G401.6 (cell line): ENCODE data around the gene SCAF4.
"Not testable (repeated sequence)": the region's sequence is repeated elsewhere in the genome, so short reads cannot be mapped to it uniquely, and the experiment has no call there.

Experiments used
- FAIRE-seq: peaks from 2 replicates; lab custom pipeline; 2012; peaks lifted over from hg19 to GRCh38; lab: Jason Lieb, UNC

SCAF4 gene

DNA sequence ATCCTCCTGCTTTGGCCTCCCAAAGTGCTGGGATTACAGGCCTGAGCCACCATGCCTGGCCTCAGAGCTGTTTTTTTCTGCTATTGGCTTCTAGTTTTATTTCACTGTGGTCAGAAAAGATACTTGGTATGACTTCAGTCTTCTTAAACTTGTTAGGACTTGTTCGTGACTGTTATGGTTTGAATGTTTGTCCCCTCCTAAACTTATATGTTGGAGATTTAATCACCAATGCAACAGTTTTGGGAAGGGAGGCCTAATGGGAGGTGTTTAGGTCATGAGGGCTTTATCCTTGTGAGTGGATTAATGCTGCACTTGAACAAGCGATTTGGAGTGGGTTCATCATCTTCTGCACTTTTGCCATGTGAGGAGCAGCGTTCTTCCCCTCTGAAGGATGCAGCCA is 96.9 kb downstream of the SCAF4 start:
- FAIRE-seq: no peak

DNA sequence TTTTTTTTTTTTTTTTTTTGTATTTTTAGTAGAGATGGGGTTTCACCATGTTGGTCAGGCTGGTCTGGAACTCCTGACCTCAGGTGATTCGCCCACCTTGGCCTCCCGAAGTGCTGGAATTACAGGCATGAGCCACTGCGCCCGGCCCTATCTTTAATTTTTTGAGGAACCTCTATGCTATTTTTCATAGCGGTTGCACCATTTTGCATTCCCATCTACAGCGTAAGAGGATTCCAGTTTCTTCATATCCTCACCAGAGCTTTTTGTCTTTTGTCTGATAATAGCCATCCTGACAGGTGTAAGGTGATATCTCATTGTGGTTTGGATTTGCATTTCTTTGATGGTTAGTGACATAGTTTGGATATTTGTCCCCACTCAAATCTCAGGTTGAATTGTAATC is 100.0 kb downstream of the SCAF4 start:
- FAIRE-seq: not testable (repeated sequence)

DNA sequence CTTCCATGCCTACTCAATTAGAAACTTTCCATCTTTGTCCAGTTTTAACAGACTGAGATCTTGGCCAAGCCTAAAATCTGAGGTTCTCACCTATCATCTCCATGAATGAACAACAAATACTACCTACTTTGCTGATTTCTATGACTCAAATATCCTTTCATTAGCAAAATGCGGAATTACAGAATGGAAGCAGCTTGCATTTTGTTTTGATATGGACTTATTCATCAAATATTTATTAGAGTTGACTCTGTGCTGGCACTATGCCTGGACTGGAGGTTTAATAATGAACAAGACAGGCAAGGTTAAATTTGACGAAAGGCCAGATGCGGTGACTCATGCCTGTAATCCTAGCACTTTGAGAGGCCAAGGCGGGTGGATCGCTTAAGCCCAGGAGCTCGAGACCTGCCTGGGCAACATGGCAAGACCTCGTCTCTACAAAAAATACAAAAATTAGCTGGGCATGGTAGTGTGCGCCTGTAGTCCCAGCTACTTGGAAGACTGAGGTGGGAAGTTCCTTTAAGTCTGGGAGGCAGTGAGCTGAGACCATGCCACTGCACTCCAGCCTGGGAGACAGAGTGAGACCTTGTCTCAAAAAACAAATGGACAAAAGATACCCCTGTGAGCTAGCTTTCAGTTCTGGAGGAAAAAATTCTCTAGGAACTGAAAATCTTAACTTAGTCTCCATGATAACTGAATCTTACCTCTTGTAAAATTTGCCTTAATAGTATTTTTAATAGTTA is 101.8 kb downstream of the SCAF4 start:
- FAIRE-seq: no peak

- no peak for FAIRE-seq
These were observed 106.9 kb downstream of the SCAF4 start for GRCh38 chr21:31624961-31625491.

DNA sequence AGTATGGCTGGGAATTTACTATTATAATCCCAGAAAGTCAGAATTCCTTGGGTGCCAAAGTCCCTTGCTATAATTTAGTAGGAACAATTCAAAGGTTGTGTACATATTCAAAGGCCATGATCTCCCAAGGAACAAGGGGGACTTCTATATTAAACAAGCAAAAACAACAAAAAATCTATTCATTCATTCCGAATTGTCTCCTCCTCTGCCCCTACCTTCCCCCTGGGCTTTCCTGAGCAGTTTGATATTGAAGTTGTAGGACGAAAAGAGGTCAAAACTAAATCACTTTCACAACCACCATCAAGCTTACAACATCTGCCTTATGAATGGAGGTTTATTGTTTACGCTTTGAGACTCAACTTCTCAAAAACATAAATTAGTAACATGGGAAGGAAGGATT is 107.7 kb downstream of the SCAF4 start:
- FAIRE-seq: no peak

DNA sequence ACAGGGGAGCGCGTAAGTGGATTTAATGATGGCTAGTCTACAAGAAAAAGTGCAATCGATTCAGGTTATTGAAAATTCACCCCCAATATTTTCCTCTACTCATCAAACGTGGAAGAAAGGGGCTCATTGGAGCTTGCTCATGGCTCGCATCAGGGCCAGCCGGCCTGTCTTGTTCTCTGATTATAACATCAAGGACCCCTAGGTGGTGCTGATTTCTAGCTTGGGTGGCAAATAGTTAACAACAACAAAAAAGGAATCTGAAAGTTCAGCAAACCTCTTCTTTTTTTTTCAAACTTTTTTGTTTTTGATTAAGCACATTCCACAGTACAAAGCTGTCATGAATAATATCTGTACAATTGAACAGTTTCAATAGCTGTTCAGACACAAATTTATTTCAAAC is 108.3 kb downstream of the SCAF4 start:
- FAIRE-seq: no peak

GRCh38 chr21:31622397-31622796 is 109.5 kb downstream of the SCAF4 start:
- no peak for FAIRE-seq
